K562 (cell line): Measurements from ENCODE around the gene PPAN. TPM values are rescaled to one million over a fixed set of nuclear protein-coding genes. Genes with fewer than 3 reads are reported as not detected.

ENCODE experiments used
- ATAC-seq: fragments of 200-7000 bp; cut with Tn5 transposase; 3 replicates; pipeline ENCODE4 v1.9.1; 2020; ENCODE audit warnings: moderate library complexity
- BruUV-seq: library from RNA; stranded (reverse); fragments of 400-500 nt; replicated peaks from 2 replicates; lab custom pipeline; 2021; lab: Mats Ljungman, UMichigan
- CTCF ChIA-PET: fragments of 300-600 bp; formaldehyde crosslinking; extraction: SDS; loops from one replicate; lab custom pipeline; 2021; ENCODE audit warnings: low intra/inter-chr PET ratio; lab: Yijun Ruan, JAX
- POLR2A ChIA-PET: fragments of 300-600, 350-650 bp; sonication (Branson Sonifier 250); formaldehyde crosslinking; extraction: SDS; loops from one replicate; lab custom pipeline; 2021; ENCODE audit warnings: antibody characterized with exemption, inconsistent platforms; lab: Yijun Ruan, JAX
- DNase-seq, 4 experiments: peaks; one replicate each; pipeline versions ENCODE4 v3.0.0 to v3.0.0-alpha.2; 2011 to 2018; ENCODE audit warnings: low spot score in 3 of 4, mixed read lengths in 3 of 4; ENCODE audit errors: extremely low read depth in 1 of 4
- FAIRE-seq: peaks from 2 replicates; lab custom pipeline; 2011; peaks lifted over from hg19 to GRCh38; lab: Jason Lieb, UNC
- H2AFZ ChIP-seq: 2 replicates; pipeline ENCODE4 v1.6.0; 2011; ENCODE audit warnings: low read depth, low read length, control low read depth, inconsistent platforms
- H3K27ac ChIP-seq: fragments of 200-600 bp; 3 replicates; pipeline ENCODE4 v1.8.0; 2011; ENCODE audit warnings: low read depth, mild to moderate bottlenecking, control low read depth, inconsistent platforms, low read length, moderate library complexity, mixed read lengths; ENCODE audit errors: extremely low read depth
- H3K27me3 ChIP-seq, 2 experiments: fragments of 300-600 bp in 1 of 2; 2 replicates in 1 of 2; 3 replicates in 1 of 2; pipeline versions ENCODE4 v1.6.0 to v1.8.0; 2011; ENCODE audit warnings: inconsistent platforms in 2 of 2, low read length in 2 of 2, mild to moderate bottlenecking in 1 of 2, mixed read lengths in 1 of 2, moderate library complexity in 1 of 2; ENCODE audit not compliant: control insufficient read depth in 2 of 2, insufficient read depth in 2 of 2
- H3K36me3 ChIP-seq: fragments of 300-600 bp; 3 replicates; pipeline ENCODE4 v1.8.0; 2011; ENCODE audit warnings: mild to moderate bottlenecking, low read length, inconsistent platforms; ENCODE audit not compliant: control insufficient read depth, insufficient read depth
- H3K4me1 ChIP-seq, 2 experiments: fragments of 200-600 bp in 1 of 2; replicated peaks in 1 of 2; 2 replicates in 1 of 2; 3 replicates in 1 of 2; pipeline versions ENCODE4 v1.5.1 to v1.8.0; 2011; ENCODE audit warnings: inconsistent platforms in 2 of 2, low read length in 2 of 2, mild to moderate bottlenecking in 1 of 2, mixed read lengths in 1 of 2, moderate library complexity in 1 of 2; ENCODE audit not compliant: control insufficient read depth in 2 of 2, insufficient read depth in 2 of 2
- H3K4me2 ChIP-seq: 2 replicates; pipeline ENCODE4 v1.6.1; 2011; ENCODE audit warnings: low read length, control low read depth, inconsistent platforms, mixed read lengths; ENCODE audit not compliant: insufficient read depth
- H3K4me3 ChIP-seq: fragments of 200-600 bp; sonication (generic), shearing (Covaris generic); 2 replicates; pipeline ENCODE4 v1.5.1; 2016; ENCODE audit warnings: control low read depth, inconsistent platforms
- H3K79me2 ChIP-seq: fragments of 200-600 bp; 3 replicates; pipeline ENCODE4 v1.8.0; 2011; ENCODE audit warnings: low read length, inconsistent platforms; ENCODE audit not compliant: control insufficient read depth, insufficient read depth
- H3K9ac ChIP-seq, 2 experiments: 2 replicates each; pipeline versions ENCODE4 v1.6.0 to v1.6.1; 2011; ENCODE audit warnings: low read depth in 2 of 2, low read length in 2 of 2, control low read depth in 1 of 2, inconsistent platforms in 1 of 2, mild to moderate bottlenecking in 1 of 2, mixed read lengths in 1 of 2; ENCODE audit not compliant: insufficient read depth in 1 of 2
- H3K9me1 ChIP-seq: one replicate; pipeline ENCODE4 v1.6.0; 2011; ENCODE audit warnings: inconsistent platforms, mild to moderate bottlenecking, low read length, moderate library complexity; ENCODE audit not compliant: control insufficient read depth, insufficient read depth
- H3K9me3 ChIP-seq: replicated peaks from 2 replicates; pipeline ENCODE4 v1.5.1; 2011; ENCODE audit warnings: low read depth, low read length, inconsistent platforms; ENCODE audit not compliant: control insufficient read depth, insufficient read depth
- H4K20me1 ChIP-seq: replicated peaks from 2 replicates; pipeline ENCODE4 v1.6.1; 2011; ENCODE audit warnings: low read length, inconsistent platforms, mixed read lengths; ENCODE audit not compliant: control insufficient read depth, insufficient read depth
- ATF7 ChIP-seq: fragments of 450-650 bp; IDR thresholded peaks from 2 replicates; pipeline ENCODE4 v1.7.1; 2014; ENCODE audit warnings: mild to moderate bottlenecking, moderate library complexity
- BRD4 ChIP-seq: fragments of 200-600 bp; sonication (generic); IDR thresholded peaks from 2 replicates; pipeline ENCODE4 v1.6.1; 2017; ENCODE audit warnings: inconsistent platforms
- HCFC1 ChIP-seq: IDR thresholded peaks from 2 replicates; pipeline ENCODE4 v1.6.1; 2012; ENCODE audit warnings: low read depth, low read length, improper control_type of control experiment
- HDAC2 ChIP-seq: fragments of 450-650 bp; IDR thresholded peaks from 2 replicates; pipeline ENCODE4 v1.6.1; 2016; ENCODE audit warnings: mild to moderate bottlenecking
- HMG20A ChIP-seq: fragments of 450-650 bp; formaldehyde crosslinking; conservative IDR thresholded peaks from 2 replicates; pipeline ENCODE4 v1.4.0; 2020; ENCODE audit warnings: mild to moderate bottlenecking, mixed read lengths
- HNRNPLL ChIP-seq: fragments of 200-400 bp; formaldehyde crosslinking; IDR thresholded peaks from 2 replicates; pipeline ENCODE4 v1.6.1; 2017; ENCODE audit warnings: low read length, low read depth, mild to moderate bottlenecking; ENCODE audit not compliant: poor library complexity, severe bottlenecking
- KAT8 ChIP-seq: fragments of 450-650 bp; IDR thresholded peaks from 2 replicates; pipeline ENCODE4 v1.6.1; 2016; ENCODE audit warnings: low read depth, mild to moderate bottlenecking
- KLF6 ChIP-seq: fragments of 250-450 bp; sonication (Bioruptor Pico); IDR thresholded peaks from 2 replicates; pipeline ENCODE4 v1.4.0; 2020; ENCODE audit warnings: mild to moderate bottlenecking, moderate library complexity, borderline replicate concordance
- PHF20 ChIP-seq: fragments of 450-650 bp; IDR thresholded peaks from 2 replicates; pipeline ENCODE4 v1.6.1; 2018; ENCODE audit not compliant: partially characterized antibody
- SMARCA5 ChIP-seq: fragments of 450-650 bp; IDR thresholded peaks from 2 replicates; pipeline ENCODE4 v1.6.1; 2016
- SP1 ChIP-seq: sonication (generic); formaldehyde crosslinking; IDR thresholded peaks from 2 replicates; pipeline ENCODE4 v1.8.1; 2022; ENCODE audit warnings: mild to moderate bottlenecking, missing genetic modification reagents
- TOE1 ChIP-seq, 2 experiments: fragments of 450-650 bp in 1 of 2; sonication (generic) in 1 of 2; formaldehyde crosslinking in 1 of 2; IDR thresholded peaks; 2 replicates each; pipeline versions ENCODE4 v1.7.1 to v1.8.0; 2016 to 2022; ENCODE audit warnings: borderline replicate concordance in 2 of 2, mild to moderate bottlenecking in 2 of 2, antibody characterized with exemption in 1 of 2, inconsistent platforms in 1 of 2, low read depth in 1 of 2, missing genetic modification reagents in 1 of 2, moderate library complexity in 1 of 2
- ZBTB49 ChIP-seq: sonication (generic); formaldehyde crosslinking; IDR thresholded peaks from 2 replicates; pipeline ENCODE4 v1.8.0; 2022; ENCODE audit warnings: missing genetic modification reagents, mild to moderate bottlenecking, borderline replicate concordance
- ZNF740 ChIP-seq, 3 experiments: fragments of 200-800 bp in 1 of 3; sonication (Bioruptor generic) in 1 of 3; sonication (generic) in 1 of 3; formaldehyde crosslinking in 1 of 3; IDR thresholded peaks; 2 replicates each; pipeline versions ENCODE4 v1.6.1 to v1.8.0; 2016 to 2022; ENCODE audit warnings: mild to moderate bottlenecking in 2 of 3, missing compliant biosample characterization in 2 of 3, missing genetic modification characterization in 2 of 3, missing genetic modification reagents in 1 of 3
- ZNF764 ChIP-seq: fragments of 250-450 bp; sonication (Bioruptor Pico); IDR thresholded peaks from 2 replicates; pipeline ENCODE4 v1.4.0; 2020; ENCODE audit warnings: low read depth, mild to moderate bottlenecking, moderate library complexity
- WGBS: fragments of 100-300 bp; shearing (Covaris generic); methylation state at CpG from one replicate; pipeline ENCODE4 v1.1.6; 2016; ENCODE audit warnings: low coverage, mixed read lengths; ENCODE audit not compliant: insufficient coverage; ENCODE audit errors: missing lambda C conversion rate; 5-methylcytosine and 5-hydroxymethylcytosine counted together
- in situ Hi-C: fragments of 300-500 bp; cut with MboI; formaldehyde crosslinking; loops from 4 replicates; pipeline ENCODE4 v1.15.0; 2018; ENCODE audit warnings: inconsistent platforms, mixed read lengths
- intact Hi-C: fragments of 100-400 bp; cut with micrococcal nuclease; formaldehyde crosslinking; loops from 2 replicates; pipeline ENCODE4 v1.14.2; 2022
- polyA plus RNA-seq, 8 experiments: library from polyadenylated mRNA; depleted of rRNA in 4 of 8; stranded (reverse) in 5 of 8; unstranded in 3 of 8; fragments of >200 nt; fragmentation: Nextera tagmentation in 2 of 8; fragmentation: Illumina TruSeq in 1 of 8; extraction: Ambion mirVana in 2 of 8; extraction: Trizol in 1 of 8; gene quantifications; 2 replicates each; pipeline versions ENCODE4 v1.2.1 to v1.2.3, GENCODE V29; 2011 to 2014; ENCODE audit warnings: inconsistent platforms in 1 of 8, missing spikeins in 1 of 8
- total RNA-seq, 7 experiments: library from RNA; depleted of rRNA in 6 of 7; stranded (reverse); fragments of >200 nt in 6 of 7; fragmentation: Illumina TruSeq in 2 of 7; extraction: Trizol in 2 of 7; gene quantifications; 2 replicates each; pipeline versions ENCODE4 v1.2.1 to v1.2.3, GENCODE V29; 2011 to 2021; ENCODE audit warnings: low replicate concordance in 1 of 7
- TF ChIP-seq, protein P1 (sequence below): fragments of 250-450 bp; sonication (Bioruptor Pico); IDR thresholded peaks from 2 replicates; pipeline ENCODE4 v1.6.1; 2021; ENCODE audit warnings: mild to moderate bottlenecking

Gene PPAN
- total and polyA plus RNA-seq, 9 of the 15 experiments (the other 6 are each of a cell fraction or from before 2014, with no cell fraction given): 2.2 to 129 (median 59.1) TPM

- Histone ChIP-seq H3K9ac (peak within 1 kb of the TSS; percentile 67 to 92), H3K9me1 (no peaks in the 10 kb centered on the region), H2AFZ (peak within 1 kb of the TSS; percentile 90), H3K27me3 (no peaks in the 10 kb centered on the region; a peak in 2 of 5 replicates), H3K9me3 (no peaks in the 10 kb centered on the region), H3K4me2 (peak within 1 kb of the TSS; percentile 63), H3K4me3 (peak within 1 kb of the TSS; percentile 79), H4K20me1 (peaks cover 3% of the 10 kb centered on the region; the same call in 1 of the 2 replicates), H3K27ac (peak within 1 kb of the TSS; percentile 69), H3K79me2 (peaks cover 3% of the 10 kb centered on the region; the same call in 1 of the 3 replicates), H3K36me3 (no peaks in the 10 kb centered on the region; the same call in 2 of the 3 replicates), H3K4me1 (peaks cover 0 to 20% of the 10 kb centered on the region in 2 experiments; a peak in 2 of 5 replicates)
- FAIRE-seq (peak; percentile 56), ATAC-seq (peak; percentile 96), DNase-seq (peak; percentile 85 to 94 (median 91))
- in situ Hi-C loops (no loop called here), intact Hi-C loops (loop anchor here (2.0 kb wide), 1 partner anchor 247 kb away; the partner anchor contains the start of gene RAVER1)
- no TSS peak for BruUV-seq
- ChIA-PET CTCF (no interaction called here), POLR2A (no interaction called here)
- WGBS: 2% methylated on average over 52 of the region's 81 CpGs
- TF ChIP-seq PHF20 (peak; percentile 84), BRD4 (0 out of 2 replicates have a peak, but pooled peaks have one; percentile 48), TOE1 (IDR thresholded peaks at IDR 0.05; ENCODE audit: borderline replicate concordance) (peak; percentile 36; the same call in 1 of the 2 replicates), TOE1 (CRISPR knock-in tag; IDR thresholded peaks at IDR 0.05; ENCODE audit: borderline replicate concordance, low read depth) (no peak), ATF7 (peak; percentile 55), HDAC2 (peak; percentile 99), HNRNPLL (no peak), SP1 (CRISPR knock-in tag) (peak; percentile 40; the same call in 1 of the 2 replicates), ZBTB49 (CRISPR knock-in tag) (0 out of 2 replicates have a peak, but pooled peaks have one; percentile 28), KLF6 (CRISPR knock-in tag) (no peak), SMARCA5 (peak; percentile 99), ZNF764 (CRISPR knock-in tag) (no peak), KAT8 (no peak), ZNF740 (CRISPR knock-in tag; IDR thresholded peaks at IDR 0.05) (peak; percentile 95), ZNF740 (tag; IDR thresholded peaks at IDR 0.05) (peak in 1 of 2 experiments; percentile 89; a peak in 2 of 4 replicates), HMG20A (CRISPR knock-in tag) (no peak), HCFC1 (no peak; the same call in 1 of the 2 replicates)
- TF ChIP-seq, protein P1, sequence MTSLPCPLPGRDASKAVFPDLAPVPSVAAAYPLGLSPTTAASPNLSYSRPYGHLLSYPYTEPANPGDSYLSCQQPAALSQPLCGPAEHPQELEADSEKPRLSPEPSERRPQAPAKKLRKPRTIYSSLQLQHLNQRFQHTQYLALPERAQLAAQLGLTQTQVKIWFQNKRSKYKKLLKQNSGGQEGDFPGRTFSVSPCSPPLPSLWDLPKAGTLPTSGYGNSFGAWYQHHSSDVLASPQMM (CRISPR knock-in tag): no peak
Observed at GRCh38 chr19:10085641-10086590, 20.2 kb upstream of the PPAN start, which contains the start of gene SHFL. SHFL (plus strand) TSS chr19:10086317; CDS start chr19:10086428, 111 bp downstream.
